ENCODE measurements around the gene VPS37B. TPM values are rescaled to one million over a fixed set of nuclear protein-coding genes. Genes with fewer than 3 reads are reported as not detected.

VPS37B gene
- total and polyA plus RNA-seq, 2 donors (not counting 3 experiments of a cell fraction or from before 2014, with no cell fraction given), result 39.5 to 45.9 TPM

DNA sequence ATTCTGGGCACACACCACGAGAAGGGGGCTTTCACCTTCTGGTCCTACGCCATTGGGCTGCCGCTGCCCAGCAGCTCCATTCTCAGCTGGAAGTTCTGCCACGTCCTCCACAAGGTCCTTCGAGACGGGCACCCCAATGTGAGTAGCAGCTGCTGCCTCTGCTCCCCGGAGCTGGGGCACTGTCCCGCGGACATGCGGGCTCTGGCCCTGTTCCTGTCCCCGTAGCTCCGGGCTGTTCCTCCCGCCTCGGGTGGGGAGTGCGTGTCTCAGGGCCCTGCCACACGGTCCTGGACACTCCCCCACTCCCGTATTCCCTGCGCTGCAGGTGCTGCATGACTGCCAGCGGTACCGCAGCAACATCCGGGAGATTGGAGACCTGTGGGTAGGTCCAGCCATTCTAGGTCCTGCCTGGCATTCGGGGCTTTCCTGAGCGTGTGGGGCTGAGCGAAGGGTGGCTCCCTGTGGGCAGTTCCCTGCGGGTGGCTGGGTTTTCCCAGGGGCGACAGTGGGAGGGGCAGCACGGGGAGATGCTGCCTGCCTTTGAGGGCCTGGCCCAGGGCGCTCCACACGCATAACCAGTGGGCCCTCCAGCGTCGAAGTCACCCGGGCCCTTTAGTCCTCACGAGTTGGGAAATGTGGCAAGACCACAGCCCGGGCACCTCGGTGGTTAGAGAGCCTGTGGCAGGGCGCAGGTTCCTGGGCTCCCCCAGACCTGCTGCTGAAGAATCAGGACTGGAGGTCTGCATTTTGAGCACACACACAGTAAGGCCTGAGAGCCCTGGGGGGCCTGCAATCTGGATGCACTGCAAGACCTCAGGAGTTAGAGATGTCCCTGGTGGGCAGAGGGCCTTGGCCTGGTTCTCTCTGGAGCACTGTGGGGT is 47.2 kb downstream of the VPS37B start:
- Histone ChIP-seq H2AFZ (ENCODE audit: low read depth, low read length) (no peak overlapping the region), H3K9me3 (replicated peaks; ENCODE audit: control insufficient read depth, insufficient read depth, low read length) (no peaks in the 10 kb centered on the region), H3K27ac (ENCODE audit: insufficient read depth, low read depth, low read length) (no peak overlapping the region), H3K4me1 (ENCODE audit: control insufficient read depth, extremely low read depth, insufficient read depth, low read length) (peaks cover 26% of the 10 kb centered on the region), H3K4me3 (replicated peaks in 1 of 3; ENCODE audit: insufficient read depth in 1 of 3, low read depth in 1 of 3, low read length in 3 of 3) (no peak overlapping the region), H4K20me1 (replicated peaks; ENCODE audit: control insufficient read depth, extremely low read depth, insufficient read depth, low read length) (no peaks in the 10 kb centered on the region), H3K9me1 (replicated peaks; ENCODE audit: control insufficient read depth, extremely low read depth, insufficient read depth, low read length) (no peaks in the 10 kb centered on the region), H3K27me3 (ENCODE audit: control insufficient read depth in 2 of 2, insufficient read depth in 2 of 2, low read length in 2 of 2) (no peaks in the 10 kb centered on the region), H3K9ac (replicated peaks; ENCODE audit: extremely low read depth, insufficient read depth, low read length) (no peak overlapping the region), H3K4me2 (ENCODE audit: insufficient read depth, low read length) (no peak overlapping the region), H3K79me2 (ENCODE audit: control insufficient read depth, insufficient read depth, low read length) (peaks cover 34% of the 10 kb centered on the region), H3K36me3 (ENCODE audit: control insufficient read depth in 2 of 2, extremely low read depth in 1 of 2, insufficient read depth in 2 of 2, low read length in 2 of 2) (peaks cover 0 to 29% of the 10 kb centered on the region in 2 experiments)
- ChIA-PET POLR2A (no interaction called here), CTCF (interaction anchor here (1.2 to 1.7 kb wide), 4 partner anchors 8 to 55 kb away, joined by 3 to 6 read pairs (median 5); partner anchors contain the start of gene HIP1R)
- DNase-seq (ENCODE audit: low read depth, low spot score) (no peak), FAIRE-seq (no peak)
- dilution Hi-C loops (cut with MboI; ENCODE audit: extremely low pct_ligation_motif_present, low sequenced_read_pairs) (no loop called here), intact Hi-C loops (cut with micrococcal nuclease) (no loop called here)
- BruUV-seq (replicated peaks), result no TSS peak
- TF ChIP-seq JUN (IDR thresholded peaks at IDR 0.05; ENCODE audit: borderline replicate concordance, insufficient read depth, insufficient read length, low read depth), result no peak
- TF ChIP-seq POLR2A (IDR thresholded peaks at IDR 0.05; ENCODE audit: low read depth, low read length), result no peak
- no peak for TF ChIP-seq MYC (IDR thresholded peaks at IDR 0.05; ENCODE audit: low read depth, low read length)
- no peak for TF ChIP-seq MAX (IDR thresholded peaks at IDR 0.05; ENCODE audit: insufficient read depth, insufficient read length)
- TF ChIP-seq, protein P1, sequence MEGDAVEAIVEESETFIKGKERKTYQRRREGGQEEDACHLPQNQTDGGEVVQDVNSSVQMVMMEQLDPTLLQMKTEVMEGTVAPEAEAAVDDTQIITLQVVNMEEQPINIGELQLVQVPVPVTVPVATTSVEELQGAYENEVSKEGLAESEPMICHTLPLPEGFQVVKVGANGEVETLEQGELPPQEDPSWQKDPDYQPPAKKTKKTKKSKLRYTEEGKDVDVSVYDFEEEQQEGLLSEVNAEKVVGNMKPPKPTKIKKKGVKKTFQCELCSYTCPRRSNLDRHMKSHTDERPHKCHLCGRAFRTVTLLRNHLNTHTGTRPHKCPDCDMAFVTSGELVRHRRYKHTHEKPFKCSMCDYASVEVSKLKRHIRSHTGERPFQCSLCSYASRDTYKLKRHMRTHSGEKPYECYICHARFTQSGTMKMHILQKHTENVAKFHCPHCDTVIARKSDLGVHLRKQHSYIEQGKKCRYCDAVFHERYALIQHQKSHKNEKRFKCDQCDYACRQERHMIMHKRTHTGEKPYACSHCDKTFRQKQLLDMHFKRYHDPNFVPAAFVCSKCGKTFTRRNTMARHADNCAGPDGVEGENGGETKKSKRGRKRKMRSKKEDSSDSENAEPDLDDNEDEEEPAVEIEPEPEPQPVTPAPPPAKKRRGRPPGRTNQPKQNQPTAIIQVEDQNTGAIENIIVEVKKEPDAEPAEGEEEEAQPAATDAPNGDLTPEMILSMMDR (IDR thresholded peaks at IDR 0.05; ENCODE audit: extremely low read depth in 1 of 2, insufficient read depth in 1 of 2, low read depth in 1 of 2, low read length in 2 of 2), result no peak
- TF ChIP-seq EZH2 (IDR thresholded peaks at IDR 0.05; ENCODE audit: borderline replicate concordance, low read depth, low read length, severe bottlenecking), result no peak
- TF ChIP-seq GATA2 (IDR thresholded peaks at IDR 0.05; ENCODE audit: insufficient read depth, insufficient read length, low read depth, low read length), result no peak
- no peak for TF ChIP-seq FOS (IDR thresholded peaks at IDR 0.05; ENCODE audit: borderline replicate concordance, insufficient read depth, low read length)
- no peak for TF ChIP-seq POLR2AphosphoS5 (IDR thresholded peaks at IDR 0.05; ENCODE audit: insufficient read depth, low read depth, low read length)
